NT2/D1 (cell line): ENCODE data around the gene PTCRA.
"Not testable (repeated sequence)": the region's sequence is repeated elsewhere in the genome, so short reads cannot be mapped to it uniquely, and the experiment has no call there.

Source experiments
- SUZ12 ChIP-seq: IDR thresholded peaks from 2 replicates; pipeline ENCODE4 v1.6.1; 2011; ENCODE audit not compliant: insufficient read length, insufficient read depth; ENCODE audit errors: extremely low read depth
- YY1 ChIP-seq: IDR thresholded peaks from 2 replicates; pipeline ENCODE4 v1.6.1; 2011; ENCODE audit not compliant: insufficient read length, insufficient read depth

DNA sequence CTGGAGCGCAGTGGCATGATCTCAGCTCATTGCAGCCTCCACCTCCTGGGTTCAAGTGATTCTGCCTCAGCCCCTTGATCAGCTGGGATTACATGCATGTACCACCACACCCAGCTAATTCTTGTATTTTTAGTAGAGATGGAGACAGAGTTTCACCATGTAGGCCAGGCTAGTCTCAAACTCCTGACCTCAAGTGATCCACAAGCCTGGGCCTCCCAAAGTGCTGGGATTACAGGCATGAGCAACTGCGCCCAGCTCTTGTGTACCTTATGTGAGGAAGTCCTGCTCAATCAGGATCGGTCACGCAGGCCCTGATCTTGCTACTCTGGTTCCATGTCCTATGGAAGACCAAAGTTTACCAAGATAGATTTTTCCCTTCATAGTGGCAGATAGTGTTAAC is 27.7 kb upstream of the PTCRA start:
- not testable (repeated sequence) for TF ChIP-seq YY1, SUZ12
